H9 (cell line): ENCODE data around the gene CDCP1. TPM values are rescaled to one million over a fixed set of nuclear protein-coding genes. Genes with fewer than 3 reads are reported as not detected.

Experiments used
- DNase-seq: peaks from one replicate; pipeline ENCODE4 v3.0.0-alpha.2; 2017
- H2AFZ ChIP-seq: one replicate; pipeline ENCODE4 v1.6.1; 2013; ENCODE audit warnings: mild to moderate bottlenecking, low read length, control low read depth, moderate library complexity
- H2AK5ac ChIP-seq: 2 replicates; pipeline ENCODE4 v1.6.1; 2013; ENCODE audit warnings: low read length, control low read depth, mixed read lengths; ENCODE audit not compliant: insufficient read length
- H2BK120ac ChIP-seq: one replicate; pipeline ENCODE4 v1.6.1; 2013; ENCODE audit warnings: low read depth, mild to moderate bottlenecking, low read length, control low read depth, inconsistent platforms; ENCODE audit not compliant: poor library complexity, severe bottlenecking
- H2BK12ac ChIP-seq: 2 replicates; pipeline ENCODE4 v1.6.1; 2013; ENCODE audit warnings: low read length, control low read depth, mixed read lengths, low read depth; ENCODE audit not compliant: insufficient read length
- H2BK15ac ChIP-seq: 2 replicates; pipeline ENCODE4 v1.6.1; 2013; ENCODE audit warnings: low read depth, low read length, control low read depth
- H2BK20ac ChIP-seq: one replicate; pipeline ENCODE4 v1.6.1; 2013; ENCODE audit warnings: low read depth, mild to moderate bottlenecking, low read length, control low read depth, inconsistent platforms; ENCODE audit not compliant: poor library complexity, severe bottlenecking
- H2BK5ac ChIP-seq: 2 replicates; pipeline ENCODE4 v1.6.1; 2013; ENCODE audit warnings: low read length, control low read depth, mixed read lengths; ENCODE audit not compliant: insufficient read length
- H3K14ac ChIP-seq: 2 replicates; pipeline ENCODE4 v1.6.1; 2013; ENCODE audit warnings: low read length, control low read depth; ENCODE audit not compliant: insufficient read depth
- H3K18ac ChIP-seq: 2 replicates; pipeline ENCODE4 v1.6.1; 2013; ENCODE audit warnings: low read depth, mild to moderate bottlenecking, mixed read lengths, low read length, control low read depth; ENCODE audit not compliant: insufficient read length
- H3K23ac ChIP-seq: 2 replicates; pipeline ENCODE4 v1.6.1; 2013; ENCODE audit warnings: low read length, control low read depth, mixed read lengths, low read depth; ENCODE audit not compliant: insufficient read length
- H3K23me2 ChIP-seq: 2 replicates; pipeline ENCODE4 v1.6.1; 2013; ENCODE audit warnings: low read depth, mild to moderate bottlenecking, mixed read lengths, low read length, control low read depth; ENCODE audit not compliant: insufficient read length, poor library complexity, severe bottlenecking
- H3K27ac ChIP-seq: 2 replicates; pipeline ENCODE4 v1.5.1; 2013; ENCODE audit warnings: low read length, control low read depth, mixed read lengths, low read depth; ENCODE audit not compliant: insufficient read length
- H3K27me3 ChIP-seq: 2 replicates; pipeline ENCODE4 v1.6.1; 2013; ENCODE audit warnings: low read length, control low read depth, inconsistent platforms; ENCODE audit not compliant: insufficient read depth
- H3K4ac ChIP-seq: 2 replicates; pipeline ENCODE4 v1.6.1; 2013; ENCODE audit warnings: low read depth, mild to moderate bottlenecking, control low read depth, inconsistent platforms, low read length, moderate library complexity
- H3K4me1 ChIP-seq: 2 replicates; pipeline ENCODE4 v1.6.1; 2013; ENCODE audit warnings: low read length, control low read depth, inconsistent platforms; ENCODE audit not compliant: insufficient read depth
- H3K4me2 ChIP-seq: 2 replicates; pipeline ENCODE4 v1.6.1; 2013; ENCODE audit warnings: low read length, control low read depth, mixed read lengths; ENCODE audit not compliant: insufficient read length, insufficient read depth
- H3K56ac ChIP-seq: 2 replicates; pipeline ENCODE4 v1.6.1; 2013; ENCODE audit warnings: low read depth, mild to moderate bottlenecking, mixed read lengths, low read length, control low read depth; ENCODE audit not compliant: insufficient read length
- H3K79me1 ChIP-seq: 2 replicates; pipeline ENCODE4 v1.6.1; 2013; ENCODE audit warnings: low read depth, mild to moderate bottlenecking, moderate library complexity, low read length, control low read depth, inconsistent platforms; ENCODE audit not compliant: insufficient read depth, poor library complexity, severe bottlenecking
- H3K79me2 ChIP-seq: 2 replicates; pipeline ENCODE4 v1.6.1; 2013; ENCODE audit warnings: low read length, control low read depth, inconsistent platforms; ENCODE audit not compliant: insufficient read depth
- H3K9ac ChIP-seq: 2 replicates; pipeline ENCODE4 v1.6.1; 2013; ENCODE audit warnings: low read length, control low read depth, mixed read lengths; ENCODE audit not compliant: insufficient read length; ENCODE audit errors: extremely low read depth
- H3K9me3 ChIP-seq: one replicate; pipeline ENCODE4 v1.6.1; 2013; ENCODE audit warnings: low read depth, low read length, inconsistent platforms; ENCODE audit not compliant: control insufficient read depth
- H3T11ph ChIP-seq: one replicate; pipeline ENCODE4 v1.6.1; 2013; ENCODE audit warnings: mild to moderate bottlenecking, low read length, control low read depth, inconsistent platforms
- H4K20me1 ChIP-seq: one replicate; pipeline ENCODE4 v1.6.1; 2013; ENCODE audit not compliant: control insufficient read depth, insufficient read length, insufficient read depth
- H4K5ac ChIP-seq: 2 replicates; pipeline ENCODE4 v1.6.1; 2013; ENCODE audit warnings: low read depth, mild to moderate bottlenecking, mixed read lengths, low read length, control low read depth; ENCODE audit not compliant: insufficient read length
- H4K8ac ChIP-seq: replicated peaks from 2 replicates; pipeline ENCODE4 v1.6.1; 2013; ENCODE audit warnings: low read length, control low read depth, mixed read lengths, low read depth; ENCODE audit not compliant: insufficient read length
- H4K91ac ChIP-seq: 2 replicates; pipeline ENCODE4 v1.6.1; 2013; ENCODE audit warnings: low read depth, mild to moderate bottlenecking, moderate library complexity, mixed read lengths, low read length, control low read depth; ENCODE audit not compliant: insufficient read length
- H3K27ac Mint-ChIP-seq, 3 experiments: 2 replicates in 2 of 3; 3 replicates in 1 of 3; pipeline ENCODE4 v1.8.0; 2020 to 2021; ENCODE audit warnings: mixed read lengths in 3 of 3, mild to moderate bottlenecking in 1 of 3, moderate library complexity in 1 of 3
- H3K27me3 Mint-ChIP-seq: 2 replicates; pipeline ENCODE4 v1.8.0; 2021; ENCODE audit warnings: low read depth, mild to moderate bottlenecking, moderate library complexity, mixed read lengths
- H3K36me3 Mint-ChIP-seq, 3 experiments: 2 replicates in 2 of 3; 3 replicates in 1 of 3; pipeline ENCODE4 v1.8.0; 2020 to 2021; ENCODE audit warnings: low read depth in 3 of 3, mixed read lengths in 3 of 3; ENCODE audit not compliant: insufficient read depth in 1 of 3
- H3K4me1 Mint-ChIP-seq, 2 experiments: 2 replicates each; pipeline ENCODE4 v1.8.0; 2020; ENCODE audit warnings: mixed read lengths in 2 of 2
- H3K4me3 Mint-ChIP-seq, 2 experiments: 2 replicates in 1 of 2; 3 replicates in 1 of 2; pipeline ENCODE4 v1.8.0; 2020 to 2021; ENCODE audit warnings: mild to moderate bottlenecking in 2 of 2, mixed read lengths in 2 of 2, moderate library complexity in 1 of 2
- H3K9me3 Mint-ChIP-seq, 2 experiments: 2 replicates in 1 of 2; 3 replicates in 1 of 2; pipeline ENCODE4 v1.8.0; 2020; ENCODE audit warnings: mild to moderate bottlenecking in 2 of 2, mixed read lengths in 2 of 2, moderate library complexity in 1 of 2
- WGBS: extraction: QIAGEN DNeasy Blood & Tissue Kit; methylation state at CpG from one replicate; pipeline ENCODE4 v1.1.7; 2013; ENCODE audit warnings: missing lambda C conversion rate, low lambda C conversion rate, mixed read lengths; ENCODE audit not compliant: insufficient read length; ENCODE audit errors: extremely low coverage; 5-methylcytosine and 5-hydroxymethylcytosine counted together
- total RNA-seq: library from RNA; stranded (reverse); gene quantifications from 2 replicates; pipeline ENCODE4 v1.2.1, GENCODE V29; 2021
- TF ChIP-seq, protein P1 (sequence below): fragments of 200-600 bp; sonication (generic); conservative IDR thresholded peaks from 3 replicates; pipeline ENCODE4 v1.8.0; 2021; ENCODE audit warnings: antibody characterized with exemption, mild to moderate bottlenecking

The CDCP1 gene
- total RNA-seq, 1 experiment from 2014 or later: 12.9 TPM

DNA sequence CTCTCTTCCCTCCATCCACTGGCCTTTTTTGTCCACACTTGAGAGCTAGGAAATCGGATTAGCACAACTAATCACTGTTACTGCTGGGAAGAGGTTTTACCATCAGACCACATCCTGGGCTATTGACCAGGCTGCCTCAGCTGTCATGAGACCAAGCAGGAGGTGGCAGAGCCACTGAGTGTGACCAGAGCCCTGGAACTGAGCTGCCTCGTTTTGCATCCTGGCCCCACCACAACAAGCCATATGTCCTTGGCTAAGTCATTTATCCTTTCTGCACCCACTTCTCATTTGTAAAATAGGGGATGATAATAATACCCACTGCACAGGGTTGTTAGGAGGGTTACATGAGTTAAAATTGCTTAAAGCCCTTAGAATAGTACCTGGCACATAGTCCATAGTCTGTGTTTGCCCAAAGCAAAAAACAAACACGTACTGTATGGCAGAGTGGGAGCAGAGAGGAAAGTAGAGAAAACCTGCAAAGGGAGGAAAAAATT lies 45.8 kb upstream of the CDCP1 start:
- H3T11ph ChIP-seq: no peak overlapping the region
- H3K27ac Mint-ChIP-seq: no peak overlapping the region
- no peaks in the 10 kb centered on the region for H3K36me3 Mint-ChIP-seq

More for the DNA sequence above, 45.8 kb upstream of the CDCP1 start:
- no peak overlapping the region for H2AFZ ChIP-seq
- H3K79me2 ChIP-seq: no peaks in the 10 kb centered on the region
- no peaks in the 10 kb centered on the region for H3K4me1 ChIP-seq
- no peak overlapping the region for H3K27ac ChIP-seq
- H3K56ac ChIP-seq: no peak overlapping the region
- peaks cover 13% of the 10 kb centered on the region for H3K27me3 Mint-ChIP-seq
- no peak overlapping the region for H4K91ac ChIP-seq
- no peak overlapping the region for H3K4me3 Mint-ChIP-seq
- H2BK5ac ChIP-seq: no peak overlapping the region
- no peak overlapping the region for H3K4ac ChIP-seq
- H2BK15ac ChIP-seq: no peak overlapping the region
- no peak overlapping the region for H3K23ac ChIP-seq
- H4K20me1 ChIP-seq: no peaks in the 10 kb centered on the region
- DNase-seq: no peak
- no peaks in the 10 kb centered on the region for H3K9me3 Mint-ChIP-seq
- no peak overlapping the region for H2BK120ac ChIP-seq
- no CpG with 5 or more reads among the region's 3 CpGs for WGBS
- H3K9ac ChIP-seq: no peak overlapping the region
- no peak overlapping the region for H3K18ac ChIP-seq
- H3K9me3 ChIP-seq: no peaks in the 10 kb centered on the region
- H3K79me1 ChIP-seq: no peaks in the 10 kb centered on the region
- TF ChIP-seq, protein P1, sequence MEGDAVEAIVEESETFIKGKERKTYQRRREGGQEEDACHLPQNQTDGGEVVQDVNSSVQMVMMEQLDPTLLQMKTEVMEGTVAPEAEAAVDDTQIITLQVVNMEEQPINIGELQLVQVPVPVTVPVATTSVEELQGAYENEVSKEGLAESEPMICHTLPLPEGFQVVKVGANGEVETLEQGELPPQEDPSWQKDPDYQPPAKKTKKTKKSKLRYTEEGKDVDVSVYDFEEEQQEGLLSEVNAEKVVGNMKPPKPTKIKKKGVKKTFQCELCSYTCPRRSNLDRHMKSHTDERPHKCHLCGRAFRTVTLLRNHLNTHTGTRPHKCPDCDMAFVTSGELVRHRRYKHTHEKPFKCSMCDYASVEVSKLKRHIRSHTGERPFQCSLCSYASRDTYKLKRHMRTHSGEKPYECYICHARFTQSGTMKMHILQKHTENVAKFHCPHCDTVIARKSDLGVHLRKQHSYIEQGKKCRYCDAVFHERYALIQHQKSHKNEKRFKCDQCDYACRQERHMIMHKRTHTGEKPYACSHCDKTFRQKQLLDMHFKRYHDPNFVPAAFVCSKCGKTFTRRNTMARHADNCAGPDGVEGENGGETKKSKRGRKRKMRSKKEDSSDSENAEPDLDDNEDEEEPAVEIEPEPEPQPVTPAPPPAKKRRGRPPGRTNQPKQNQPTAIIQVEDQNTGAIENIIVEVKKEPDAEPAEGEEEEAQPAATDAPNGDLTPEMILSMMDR: no peak
- H3K23me2 ChIP-seq: no peaks in the 10 kb centered on the region
- H3K4me2 ChIP-seq: no peak overlapping the region
- H3K14ac ChIP-seq: no peak overlapping the region
- no peak overlapping the region for H2AK5ac ChIP-seq
- no peak overlapping the region for H2BK12ac ChIP-seq
- no peak overlapping the region for H4K8ac ChIP-seq
- H2BK20ac ChIP-seq: no peak overlapping the region
- no peaks in the 10 kb centered on the region for H3K27me3 ChIP-seq
- no peak overlapping the region for H4K5ac ChIP-seq
- peaks cover 0 to 7% of the 10 kb centered on the region in 2 experiments; a peak in 3 of 4 replicates for H3K4me1 Mint-ChIP-seq
